Jurkat, Clone E6-1 (cell line): Measurements from ENCODE around the gene IRS2.

ENCODE experiments used
- DNase-seq: peaks from one replicate; pipeline ENCODE4 v3.0.0-alpha.2; 2011; ENCODE audit warnings: low read depth, low spot score
- H3K4me3 ChIP-seq: 2 replicates; pipeline ENCODE4 v1.5.1; 2011; ENCODE audit warnings: mild to moderate bottlenecking, low read length, control low read depth, moderate library complexity

IRS2 gene

DNA sequence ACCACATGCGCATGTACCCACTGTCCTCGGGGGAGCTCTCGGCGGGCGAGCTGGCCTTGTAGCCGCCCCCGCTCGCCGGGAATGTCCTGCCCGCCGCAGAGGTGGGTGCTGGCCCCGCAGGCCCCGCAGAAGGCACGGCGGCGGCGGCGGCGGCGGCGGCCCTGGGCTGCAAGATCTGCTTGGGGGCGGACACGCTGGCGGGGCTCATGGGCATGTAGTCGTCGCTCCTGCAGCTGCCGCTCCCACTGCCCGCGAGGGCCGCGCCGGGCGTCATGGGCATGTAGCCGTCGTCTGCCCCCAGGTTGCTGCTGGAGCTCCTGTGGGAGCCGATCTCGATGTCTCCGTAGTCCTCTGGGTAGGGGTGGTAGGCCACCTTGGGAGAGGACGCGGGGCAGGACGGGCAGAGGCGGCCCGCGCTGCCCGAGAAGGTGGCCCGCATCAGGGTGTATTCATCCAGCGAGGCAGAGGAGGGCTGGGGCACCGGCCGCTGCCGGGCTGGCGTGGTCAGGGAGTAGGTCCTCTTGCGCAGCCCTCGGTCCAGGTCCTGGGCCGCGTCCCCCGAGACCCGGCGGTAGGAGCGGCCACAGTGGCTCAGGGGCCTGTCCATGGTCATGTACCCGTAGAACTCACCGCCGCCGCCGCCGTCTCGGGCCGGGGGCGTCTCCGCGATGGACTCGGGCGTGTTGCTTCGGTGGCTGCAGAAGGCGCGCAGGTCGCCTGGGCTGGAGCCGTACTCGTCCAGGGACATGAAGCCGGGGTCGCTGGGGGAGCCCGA is 2.4 kb downstream of the IRS2 start:
- no peak for DNase-seq
- no peak overlapping the region for H3K4me3 ChIP-seq

DNA sequence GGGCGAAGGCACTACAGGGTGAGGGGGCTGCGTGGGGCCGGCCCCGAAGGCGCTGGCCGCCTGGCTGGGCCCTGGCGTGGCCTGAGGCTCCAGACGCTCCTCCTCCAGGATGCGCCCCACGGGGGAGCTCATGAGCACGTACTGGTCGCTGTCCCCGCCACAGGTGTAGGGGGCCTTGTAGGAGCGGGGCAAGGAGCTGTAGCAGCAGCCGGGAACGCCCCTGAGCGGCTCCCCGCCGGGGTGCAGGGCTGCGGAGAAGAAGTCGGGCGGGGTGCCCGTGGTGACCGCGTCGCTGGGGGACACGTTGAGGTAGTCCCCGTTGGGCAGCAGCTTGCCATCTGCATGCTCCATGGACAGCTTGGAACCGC is 3.0 kb downstream of the IRS2 start:
- no peak for DNase-seq
- no peak overlapping the region for H3K4me3 ChIP-seq

DNA sequence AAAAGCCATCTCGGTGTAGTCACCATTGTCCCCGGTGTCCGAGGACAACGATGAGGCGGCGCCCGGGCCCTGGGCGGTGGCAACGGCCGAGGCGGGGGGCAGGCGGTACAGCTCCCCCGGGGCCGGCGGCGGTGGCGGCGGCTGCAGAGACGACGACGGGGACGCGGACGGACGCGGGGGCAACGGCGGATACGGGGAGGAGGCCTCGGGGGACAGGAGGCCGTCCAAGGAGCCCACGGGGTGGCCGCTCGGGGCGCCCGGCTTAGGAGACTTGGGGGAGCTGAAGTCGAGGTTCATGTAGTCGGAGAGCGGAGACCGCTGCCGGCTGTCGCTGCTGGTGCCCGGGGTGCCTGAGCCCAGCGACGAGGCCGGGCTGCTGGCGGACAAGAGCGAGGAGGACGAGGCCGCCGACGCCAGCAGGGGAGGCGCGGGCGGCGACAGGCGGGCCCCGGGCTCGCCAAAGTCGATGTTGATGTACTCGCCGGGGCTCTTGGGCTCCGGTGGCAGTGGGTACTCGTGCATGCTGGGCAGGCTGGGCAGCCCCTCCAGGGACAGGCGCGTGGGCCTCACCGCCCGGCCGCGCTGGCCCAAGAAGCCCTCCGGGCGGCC is 3.5 kb downstream of the IRS2 start:
- no peak overlapping the region for H3K4me3 ChIP-seq
- no peak for DNase-seq

DNA sequence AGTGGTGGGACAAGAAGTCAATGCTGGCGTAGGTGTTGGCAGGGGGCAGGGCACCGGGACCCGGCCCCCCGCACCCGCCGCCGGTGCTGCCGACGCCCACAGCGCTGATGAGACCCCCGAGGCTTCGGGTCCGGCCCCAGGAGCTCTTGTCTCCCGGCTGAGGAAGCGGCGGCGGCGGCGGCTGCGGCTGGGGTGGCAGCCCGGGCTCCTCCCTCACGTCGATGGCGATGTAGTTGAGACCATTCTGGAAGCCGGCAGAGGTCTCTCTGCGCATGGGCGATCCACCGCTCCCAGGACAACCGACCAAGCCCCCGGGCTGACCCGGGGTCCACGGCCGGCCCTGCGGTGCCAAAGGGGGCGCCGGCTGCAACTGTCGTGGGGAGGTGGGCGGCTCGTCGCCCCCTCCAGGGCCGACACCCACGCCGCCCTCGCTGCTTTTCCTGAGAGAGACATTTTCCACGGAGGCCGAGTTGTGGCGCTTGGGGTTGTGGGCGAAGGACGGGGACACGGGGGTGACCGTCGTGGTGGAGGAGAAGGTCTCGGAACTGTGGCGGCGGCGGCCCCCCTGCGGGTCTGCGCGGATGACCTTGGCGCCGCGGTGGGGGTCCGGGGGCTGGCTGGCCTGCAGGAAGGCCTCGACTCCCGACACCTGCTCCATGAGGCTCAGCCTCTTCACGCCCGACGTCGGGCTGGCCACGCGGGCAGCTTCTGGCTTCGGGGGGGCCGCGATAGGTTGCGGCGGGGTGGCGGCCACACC is 4.1 kb downstream of the IRS2 start:
- DNase-seq, result no peak
- H3K4me3 ChIP-seq, result no peak overlapping the region

DNA sequence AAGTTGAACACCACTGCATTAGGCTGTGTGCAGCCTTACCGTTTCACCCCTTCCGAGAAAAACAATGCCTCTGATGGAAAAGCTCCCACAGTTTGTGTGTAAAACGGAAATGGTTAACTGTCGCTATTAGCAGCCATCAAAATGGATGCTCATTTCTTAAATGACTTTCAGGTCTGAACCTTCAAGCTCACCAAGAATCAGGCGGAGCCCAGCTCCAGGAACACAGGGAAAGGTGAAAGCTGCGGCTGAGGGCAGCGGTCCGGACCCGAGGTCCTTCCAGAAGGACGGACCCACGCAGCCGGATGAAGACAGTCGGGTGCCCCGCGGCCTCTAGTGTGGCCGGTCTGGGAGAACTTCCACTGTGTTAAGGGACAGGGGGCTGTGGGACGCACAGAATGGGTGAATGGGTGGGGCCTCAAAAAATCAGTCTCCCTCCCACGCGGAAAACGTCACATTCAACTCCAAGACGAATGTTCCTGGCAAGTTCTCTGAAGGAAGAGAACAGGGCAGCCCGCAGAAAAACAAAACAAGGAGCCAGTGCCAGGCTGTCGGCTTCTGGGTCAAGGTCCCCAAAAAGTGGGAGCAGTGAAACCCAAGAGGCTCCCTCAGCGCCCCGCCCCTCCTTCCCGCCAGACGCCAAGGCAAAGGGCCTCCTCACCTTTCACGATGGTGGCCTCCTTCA is 4.9 kb downstream of the IRS2 start:
- no peak overlapping the region for H3K4me3 ChIP-seq
- no peak for DNase-seq

DNA sequence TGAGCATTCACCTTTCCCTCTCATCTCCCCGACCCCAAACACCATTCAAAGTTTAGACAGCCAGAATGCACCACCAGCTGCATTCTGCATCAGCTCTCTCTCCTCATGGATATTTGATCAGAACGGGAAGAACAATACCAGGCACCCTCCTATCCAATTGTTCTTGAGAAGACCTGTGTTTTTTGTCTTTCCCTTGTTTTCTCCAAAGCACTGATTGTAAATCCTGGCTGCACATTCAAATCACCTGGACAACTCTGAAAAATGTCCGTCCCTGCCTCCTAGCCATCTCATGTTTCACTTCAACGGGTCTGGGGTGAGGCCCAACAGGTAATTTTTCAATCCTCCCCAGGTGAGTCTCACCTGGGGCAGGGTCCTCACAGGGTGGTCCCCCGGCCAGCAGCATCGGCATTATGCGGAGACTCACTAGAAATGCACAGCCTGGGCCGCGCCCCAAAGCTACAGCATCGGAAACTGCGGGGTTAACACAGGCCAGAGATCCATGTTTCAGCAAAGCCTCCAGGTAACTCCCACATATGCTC is 5.5 kb downstream of the IRS2 start:
- H3K4me3 ChIP-seq, result no peak overlapping the region
- no peak for DNase-seq

DNA sequence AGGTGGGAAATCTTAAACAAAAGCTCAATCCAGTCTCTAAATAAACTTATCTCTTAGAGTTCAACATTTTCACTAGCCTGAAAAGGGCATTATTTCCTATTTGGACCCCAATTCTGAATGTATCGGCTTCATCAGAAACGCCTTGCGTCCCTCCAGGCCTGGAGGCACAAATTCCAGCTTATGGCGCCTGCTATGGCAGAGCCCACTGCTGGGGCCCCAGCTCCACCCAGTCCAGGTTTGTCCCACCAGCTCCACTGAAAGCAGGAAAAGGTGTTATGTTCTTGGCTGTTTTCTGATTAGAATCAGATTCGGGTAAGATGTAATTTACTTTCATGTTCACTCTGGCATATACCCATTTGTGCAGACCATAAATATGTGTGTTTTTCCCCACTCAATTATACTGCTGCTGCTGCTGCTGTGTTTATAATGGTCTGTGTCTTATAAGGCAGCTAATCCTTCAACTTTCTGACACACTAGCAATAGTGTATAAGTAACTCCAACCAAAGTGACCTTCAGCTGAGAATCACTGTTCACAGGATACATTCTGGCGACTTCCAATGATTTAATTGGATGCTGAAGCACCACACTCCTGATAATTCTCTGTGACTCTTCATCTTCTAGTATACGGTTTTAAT is 6.4 kb downstream of the IRS2 start:
- no peak for DNase-seq
- H3K4me3 ChIP-seq, result no peak overlapping the region

DNA sequence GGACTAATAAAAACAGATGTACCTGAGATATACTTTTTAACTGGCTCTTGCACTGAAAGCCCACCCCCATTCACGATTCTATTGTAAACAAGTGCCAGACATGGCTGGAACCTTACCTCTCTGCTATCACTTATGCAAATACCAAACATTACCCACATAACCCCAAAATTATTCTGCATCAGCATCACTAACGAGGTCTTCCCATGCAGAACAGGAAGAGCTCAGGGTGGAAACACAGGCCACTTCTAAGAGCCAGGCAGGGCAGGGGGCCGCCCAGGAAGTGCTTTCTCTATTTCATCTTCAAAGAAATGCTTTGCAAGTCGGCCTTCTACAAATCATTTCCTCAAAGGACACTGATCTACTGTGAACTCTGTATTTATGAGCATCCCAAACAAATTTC is 7.3 kb downstream of the IRS2 start:
- H3K4me3 ChIP-seq, result no peak overlapping the region

DNA sequence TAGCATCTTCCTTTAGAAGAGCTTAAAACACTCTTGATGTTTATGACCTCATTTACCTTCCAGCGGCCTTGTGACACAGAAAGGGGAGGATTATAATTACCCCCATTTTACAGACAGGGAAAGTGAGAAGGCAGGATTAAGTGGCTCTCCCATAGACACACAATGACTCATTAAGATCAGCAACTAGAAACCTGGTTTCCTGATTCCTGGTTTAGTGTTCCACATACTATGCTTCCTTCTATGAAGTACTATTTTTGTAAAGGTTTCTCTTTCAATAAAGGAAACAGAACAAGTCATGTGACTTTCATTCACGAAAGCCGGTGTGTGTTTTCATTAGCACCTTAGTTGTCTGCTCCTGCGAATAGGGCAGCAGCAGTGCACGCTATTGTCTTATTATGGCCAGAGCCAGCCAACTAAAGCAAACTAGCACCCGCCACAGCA is 8.3 kb downstream of the IRS2 start:
- H3K4me3 ChIP-seq, result no peak overlapping the region
- DNase-seq, result no peak

More for the DNA sequence above, 7.3 kb downstream of the IRS2 start:
- DNase-seq, result peak; percentile 42

DNA sequence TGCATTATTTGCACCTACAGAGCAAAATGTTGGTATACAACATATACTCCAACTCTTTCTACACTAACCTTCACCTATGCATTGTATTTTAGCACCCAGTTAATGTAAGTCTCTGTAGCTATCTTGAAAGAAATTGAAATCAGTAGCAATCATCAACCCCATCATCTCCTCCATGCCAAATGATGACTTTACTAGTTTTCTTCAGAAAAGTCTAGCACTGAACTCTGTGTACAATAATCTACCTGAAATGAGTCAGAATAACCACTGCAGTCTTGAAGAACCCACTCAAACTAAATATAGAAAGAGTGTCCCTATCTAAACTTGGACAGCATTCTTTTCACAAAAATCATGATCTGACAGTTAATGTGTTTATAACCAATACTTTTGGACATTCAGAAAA is 9.8 kb downstream of the IRS2 start:
- no peak for DNase-seq
- H3K4me3 ChIP-seq, result no peak overlapping the region

DNA sequence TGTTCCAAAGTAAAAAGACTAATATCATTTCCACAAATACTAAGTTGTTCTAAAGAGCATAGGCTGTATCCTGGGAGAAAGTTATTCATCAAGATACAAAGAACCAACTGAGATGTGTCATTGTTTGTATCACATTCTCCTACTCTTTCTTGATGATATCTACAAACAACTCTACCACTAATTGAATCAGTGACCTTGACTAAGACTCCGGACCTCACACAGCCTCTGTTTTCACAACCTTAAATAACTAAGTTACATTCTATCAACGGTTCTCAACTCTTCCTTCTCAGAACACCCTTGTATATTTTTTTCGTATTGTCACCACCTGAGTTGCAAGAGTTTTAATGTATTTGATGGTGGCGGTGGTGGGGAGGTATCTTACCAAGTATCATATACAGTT is 12.6 kb downstream of the IRS2 start:
- no peak for DNase-seq
- no peak overlapping the region for H3K4me3 ChIP-seq

DNA sequence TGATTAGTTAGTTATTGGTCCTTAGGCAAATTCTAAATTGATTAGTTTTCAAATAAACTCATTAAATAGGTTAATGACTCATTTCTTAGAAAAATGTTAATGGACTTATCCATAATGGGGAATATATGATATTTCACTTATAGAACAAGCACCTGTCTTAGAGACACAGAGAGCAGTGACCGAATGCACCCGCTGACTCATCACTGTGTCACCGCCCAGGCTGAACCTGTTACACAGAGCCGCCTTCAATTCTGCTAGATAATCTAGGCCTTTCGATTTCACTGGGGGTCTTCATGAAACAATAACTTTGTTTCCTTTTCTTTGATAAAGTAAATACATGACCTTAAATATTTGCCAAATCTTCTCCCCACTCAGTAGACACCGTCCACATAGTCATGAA is 13.1 kb downstream of the IRS2 start:
- no peak for DNase-seq
- H3K4me3 ChIP-seq, result no peak overlapping the region

DNA sequence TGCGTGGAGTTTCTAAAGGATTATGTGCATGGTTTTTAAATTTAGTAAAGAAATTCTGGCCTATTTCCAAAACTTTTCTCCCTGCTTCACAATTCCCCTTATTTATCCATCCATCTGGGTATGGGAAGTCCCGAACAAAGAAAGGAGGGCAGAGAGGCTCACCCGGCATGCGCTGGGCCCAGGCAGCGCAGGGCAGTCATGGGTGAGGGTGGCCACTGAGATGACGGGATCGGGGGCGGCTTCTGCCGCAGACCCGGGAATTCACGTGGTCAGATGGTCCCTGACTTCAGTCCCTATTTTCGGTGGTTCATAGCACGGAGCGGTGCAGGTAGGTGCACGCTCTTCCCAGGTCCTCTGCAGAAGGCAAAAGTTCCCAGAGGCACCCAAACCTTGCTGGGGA is 14.5 kb downstream of the IRS2 start:
- DNase-seq, result no peak
- no peak overlapping the region for H3K4me3 ChIP-seq

DNA sequence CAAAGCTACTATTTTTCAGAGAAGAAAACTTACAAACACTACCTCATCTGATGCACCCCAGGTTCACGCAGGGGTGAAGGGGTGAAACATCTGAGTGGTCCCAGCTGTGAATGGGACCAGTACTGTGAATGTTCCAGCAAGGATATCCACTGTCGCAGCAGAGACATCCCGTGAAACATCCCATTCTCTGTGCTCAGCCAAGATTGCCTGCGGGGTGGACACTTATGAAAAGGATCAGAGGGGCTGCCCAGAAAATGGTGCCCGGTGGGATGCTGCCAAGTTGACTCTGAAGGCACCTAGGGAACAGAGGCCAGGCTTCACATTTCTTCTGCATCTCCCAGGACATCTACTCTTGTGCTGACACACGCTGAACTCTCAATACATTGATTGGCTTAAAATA is 15.9 kb downstream of the IRS2 start:
- H3K4me3 ChIP-seq, result no peak overlapping the region
- no peak for DNase-seq

DNA sequence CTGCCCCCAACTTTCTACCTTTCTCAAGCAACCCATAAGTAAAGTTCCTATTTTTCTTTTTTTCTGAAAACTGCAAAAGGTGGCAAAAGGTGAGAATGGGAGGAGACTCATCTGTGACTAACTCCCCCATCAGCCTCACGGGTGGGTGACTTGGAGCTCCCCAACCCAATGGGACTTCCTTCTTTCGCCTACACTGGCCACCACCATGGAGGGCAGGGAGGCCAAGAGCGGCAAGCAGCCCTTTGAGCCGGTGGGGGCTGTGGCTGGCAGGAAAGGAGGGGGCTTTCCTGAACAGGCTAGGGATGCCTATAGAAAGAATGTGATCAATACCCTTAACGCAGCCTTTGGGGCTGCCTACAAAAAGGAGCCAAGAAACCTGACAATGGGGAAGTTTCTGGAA is 16.5 kb downstream of the IRS2 start:
- DNase-seq, result no peak
- no peak overlapping the region for H3K4me3 ChIP-seq

DNA sequence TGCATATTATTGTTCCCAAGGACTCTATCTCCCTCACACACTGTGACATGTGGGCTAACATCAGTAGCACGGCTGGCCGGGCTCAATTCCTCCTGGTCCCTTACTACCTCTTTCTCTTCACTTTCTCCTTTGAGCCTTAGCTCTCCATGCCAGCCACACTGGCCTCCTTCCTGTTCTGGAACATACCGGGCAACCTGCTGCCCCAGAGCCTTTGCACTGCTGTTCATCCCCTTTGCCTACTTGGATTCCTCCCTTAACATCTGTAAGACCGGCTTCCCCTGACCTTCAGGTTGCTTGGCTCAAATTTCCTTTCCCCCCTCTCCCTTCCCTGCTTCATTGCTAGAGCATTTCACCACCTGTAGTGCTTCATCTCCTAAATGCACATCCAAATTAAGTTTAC is 17.1 kb downstream of the IRS2 start:
- no peak for DNase-seq
- H3K4me3 ChIP-seq, result no peak overlapping the region

DNA sequence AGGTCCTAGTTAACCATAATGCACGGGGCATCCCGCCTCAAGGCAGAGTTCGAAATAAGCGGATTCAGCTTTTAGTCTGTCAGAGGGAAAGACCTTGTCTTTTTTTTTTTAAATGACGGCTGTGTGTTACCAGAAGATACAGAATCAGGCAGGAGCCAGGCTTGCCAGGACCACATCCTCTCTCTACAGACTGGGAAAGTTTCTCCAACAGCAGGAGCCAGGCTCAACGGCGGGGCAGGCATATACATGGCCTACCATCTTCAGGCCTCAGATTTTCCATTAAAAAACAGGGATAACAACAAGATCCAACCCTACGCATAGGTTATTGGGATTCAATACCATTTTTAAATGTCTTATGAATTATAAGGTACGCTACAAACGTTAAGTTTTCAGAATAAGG is 17.8 kb downstream of the IRS2 start:
- H3K4me3 ChIP-seq, result no peak overlapping the region

DNA sequence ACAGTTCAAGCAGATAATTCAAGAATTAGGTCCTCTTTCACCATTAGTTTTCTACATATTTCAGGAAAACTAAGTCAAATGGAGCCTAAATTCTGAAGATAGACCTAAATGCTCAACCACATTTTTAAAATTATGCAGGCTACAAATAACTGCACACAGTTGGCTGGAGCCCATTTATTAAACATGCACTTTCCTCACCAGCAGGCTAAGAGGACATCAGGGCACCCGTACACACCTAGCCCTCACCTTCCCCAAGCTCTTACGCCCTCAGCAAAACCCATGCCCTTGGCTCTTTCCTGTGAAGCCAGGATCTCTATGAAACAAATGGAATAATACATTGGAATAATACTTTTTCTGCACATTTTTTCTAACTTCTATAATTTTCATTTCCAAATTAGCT is 18.2 kb downstream of the IRS2 start:
- no peak for DNase-seq
- H3K4me3 ChIP-seq, result no peak overlapping the region

More for the DNA sequence above, 17.8 kb downstream of the IRS2 start:
- no peak for DNase-seq

DNA sequence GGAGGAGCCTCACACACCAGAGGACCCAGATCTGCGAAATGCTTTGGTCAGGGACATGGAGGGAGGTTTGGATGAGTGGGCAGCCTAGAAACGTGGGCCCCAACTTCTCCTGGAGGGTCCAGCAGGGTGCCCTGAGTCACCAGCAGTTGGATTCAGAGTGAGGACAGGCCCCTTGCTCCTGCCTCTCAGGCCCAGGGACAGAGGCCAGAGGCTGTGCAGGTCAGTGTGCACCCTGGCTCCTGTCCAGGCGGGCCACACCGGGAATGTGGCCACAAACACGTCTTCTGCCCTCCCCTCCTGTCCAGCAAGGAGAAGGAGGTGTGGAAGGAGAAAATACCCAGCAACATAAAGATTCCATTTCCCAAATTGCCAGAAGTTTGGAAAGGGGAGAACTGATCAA is 19.4 kb downstream of the IRS2 start:
- H3K4me3 ChIP-seq, result no peak overlapping the region
- DNase-seq, result no peak
